Fibroblast of lung (primary cell): ENCODE data around the gene NLGN4X.

ENCODE experiments used
- EZH2 ChIP-seq: IDR thresholded peaks from 2 replicates; pipeline ENCODE4 v1.5.1; 2012; ENCODE audit warnings: low read length, control low read depth, mild to moderate bottlenecking; ENCODE audit errors: missing control alignments
- TF ChIP-seq, protein P1 (sequence below), 2 donors: IDR thresholded peaks in 1 of 2; conservative IDR thresholded peaks in 1 of 2; 1 replicate in 1 of 2; 2 replicates in 1 of 2; pipeline ENCODE4 v1.5.1; 2011 to 2012; ENCODE audit warnings: low read length in 2 of 2, control low read depth in 1 of 2, inconsistent platforms in 1 of 2, low read depth in 1 of 2, mild to moderate bottlenecking in 1 of 2

DNA sequence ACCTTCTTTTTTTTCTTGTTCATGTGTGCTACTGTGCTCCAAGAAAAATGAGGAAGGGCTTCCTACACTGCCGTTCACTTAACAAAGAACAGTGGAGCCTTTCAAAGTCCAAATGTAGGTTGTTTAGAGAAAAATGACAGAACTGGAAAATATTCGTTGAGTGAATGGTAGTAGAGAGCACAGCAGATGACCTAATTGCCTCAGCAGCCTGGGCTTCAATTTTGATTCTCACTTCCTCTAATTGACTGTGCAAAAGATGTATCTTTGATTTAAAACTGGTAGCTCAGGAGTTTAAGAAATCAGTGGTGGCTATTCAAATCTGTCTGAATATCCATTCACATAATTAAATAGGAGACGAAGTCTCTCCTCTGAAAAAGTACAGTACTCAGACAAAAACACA, 5.2 kb downstream of the NLGN4X start:
- TF ChIP-seq, protein P1, sequence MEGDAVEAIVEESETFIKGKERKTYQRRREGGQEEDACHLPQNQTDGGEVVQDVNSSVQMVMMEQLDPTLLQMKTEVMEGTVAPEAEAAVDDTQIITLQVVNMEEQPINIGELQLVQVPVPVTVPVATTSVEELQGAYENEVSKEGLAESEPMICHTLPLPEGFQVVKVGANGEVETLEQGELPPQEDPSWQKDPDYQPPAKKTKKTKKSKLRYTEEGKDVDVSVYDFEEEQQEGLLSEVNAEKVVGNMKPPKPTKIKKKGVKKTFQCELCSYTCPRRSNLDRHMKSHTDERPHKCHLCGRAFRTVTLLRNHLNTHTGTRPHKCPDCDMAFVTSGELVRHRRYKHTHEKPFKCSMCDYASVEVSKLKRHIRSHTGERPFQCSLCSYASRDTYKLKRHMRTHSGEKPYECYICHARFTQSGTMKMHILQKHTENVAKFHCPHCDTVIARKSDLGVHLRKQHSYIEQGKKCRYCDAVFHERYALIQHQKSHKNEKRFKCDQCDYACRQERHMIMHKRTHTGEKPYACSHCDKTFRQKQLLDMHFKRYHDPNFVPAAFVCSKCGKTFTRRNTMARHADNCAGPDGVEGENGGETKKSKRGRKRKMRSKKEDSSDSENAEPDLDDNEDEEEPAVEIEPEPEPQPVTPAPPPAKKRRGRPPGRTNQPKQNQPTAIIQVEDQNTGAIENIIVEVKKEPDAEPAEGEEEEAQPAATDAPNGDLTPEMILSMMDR (conservative IDR thresholded peaks at IDR 0.05 in 1 of 2, IDR thresholded peaks at IDR 0.05 in 1 of 2; ENCODE audit: low read depth in 1 of 2, low read length in 2 of 2), result no peak
- TF ChIP-seq EZH2, result no peak
